HG02759 (cell line): ENCODE data around the gene CREBBP.
"Not testable (repeated sequence)": the region's sequence is repeated elsewhere in the genome, so short reads cannot be mapped to it uniquely, and the experiment has no call there.

Source experiments
- ATAC-seq: cut with Tn5 transposase; IDR thresholded peaks from one replicate; pipeline ENCODE4 v1.9.1; 2021; ENCODE audit warnings: mild to moderate bottlenecking, moderate library complexity; ENCODE audit not compliant: unreplicated experiment

CREBBP gene

DNA sequence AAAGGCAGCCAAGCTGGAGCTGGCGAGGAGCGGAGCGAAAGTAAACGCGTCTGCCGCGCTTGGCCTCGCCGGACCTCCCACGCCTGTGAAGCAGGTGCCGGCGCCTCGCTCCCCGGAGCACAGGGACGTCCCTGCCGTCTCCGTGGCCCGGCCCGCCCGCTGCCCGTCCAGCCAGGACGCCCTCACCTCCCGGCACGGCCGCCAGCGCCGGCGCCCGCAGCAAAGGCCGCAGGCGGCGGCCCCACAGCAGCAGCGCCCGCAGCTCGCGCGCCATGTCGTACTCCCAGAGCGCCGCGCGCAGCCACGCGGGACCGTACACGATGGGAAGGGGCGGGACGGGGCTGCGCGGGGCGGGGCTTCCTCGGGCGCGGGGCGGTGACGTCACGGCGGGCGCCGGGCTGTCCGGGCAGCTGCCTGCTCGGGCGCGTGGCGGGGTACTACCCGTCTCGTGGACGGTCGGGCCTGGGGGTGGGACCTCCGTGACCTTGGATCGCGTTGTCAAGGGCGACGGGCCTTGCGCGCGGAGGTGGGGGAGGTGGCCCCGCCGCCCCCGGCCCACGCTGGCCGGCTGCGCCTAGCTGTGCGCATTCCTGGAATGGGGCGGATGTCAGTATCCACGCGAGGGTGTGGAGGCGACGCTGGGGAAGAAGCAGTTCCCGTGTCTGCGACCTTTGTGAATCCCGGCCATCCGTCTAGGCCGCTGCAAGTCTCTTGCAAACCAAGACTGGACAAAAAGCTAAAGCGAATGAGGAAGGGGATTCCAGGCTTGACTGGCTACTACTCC lies 163.1 kb downstream of the CREBBP start, which contains the start of gene TRAP1:
Gene TRAP1 (minus strand): TSS at position 290 of the 784 bp plus-strand sequence. CDS start 16 bp downstream, at position 274.
- peak; percentile 93 for ATAC-seq

DNA sequence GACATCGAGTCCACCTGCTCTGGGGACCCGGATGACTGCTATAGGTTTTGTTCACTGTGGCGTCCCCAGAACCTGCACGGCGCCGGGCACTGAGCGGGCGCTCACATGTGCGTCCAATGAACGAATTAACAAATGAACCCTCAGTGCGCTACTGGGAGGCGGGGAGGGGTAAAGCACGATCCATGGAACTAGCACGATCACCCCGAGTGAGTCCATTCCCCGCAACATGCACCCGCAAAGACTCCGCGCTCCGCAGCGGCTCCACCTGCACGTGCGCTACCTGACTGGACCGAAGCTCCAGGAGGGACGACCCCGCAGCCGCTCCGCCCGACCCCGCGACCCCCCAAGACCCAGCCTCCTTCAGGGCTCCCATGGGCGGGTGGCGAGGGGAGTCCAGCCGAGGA lies 163.7 kb downstream of the CREBBP start:
- peak; percentile 22 for ATAC-seq

DNA sequence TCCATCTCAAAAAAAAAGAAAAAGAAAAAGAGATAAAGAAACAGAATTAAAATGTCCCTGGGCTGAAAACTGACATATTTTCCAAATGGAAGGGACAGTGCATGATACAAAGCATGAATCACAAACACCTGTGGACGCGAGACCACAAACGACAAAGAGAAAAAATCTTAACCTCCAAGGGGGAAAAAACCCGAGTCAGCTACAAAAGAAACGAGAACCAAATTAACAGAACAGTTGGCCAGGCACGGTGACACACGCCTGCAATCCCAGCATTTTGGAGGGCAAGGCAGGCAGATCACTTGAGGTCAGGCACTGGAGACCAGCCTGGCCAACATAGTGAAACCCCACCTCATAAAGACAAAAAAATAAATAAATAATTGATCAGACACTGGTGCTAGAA lies 165.1 kb downstream of the CREBBP start:
- ATAC-seq = no peak

DNA sequence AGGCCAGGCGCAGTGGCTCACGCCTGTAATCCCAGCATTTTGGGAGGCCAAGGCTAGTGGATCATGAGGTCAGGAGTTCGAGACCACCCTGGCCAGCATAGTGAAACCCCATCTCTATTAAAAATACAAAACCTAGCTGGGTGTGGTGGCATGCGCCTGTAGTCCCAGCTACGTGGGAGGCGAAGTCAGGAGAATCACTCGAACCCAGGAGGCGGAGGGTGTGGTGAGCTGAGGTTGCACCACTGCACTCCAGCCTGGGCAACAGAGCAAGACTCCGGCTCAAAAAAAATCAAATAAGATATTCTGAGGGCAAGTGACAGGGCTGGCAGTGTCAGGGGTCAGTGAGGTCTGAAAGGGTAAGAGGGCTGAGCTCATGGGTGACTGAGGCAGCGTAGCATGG lies 166.1 kb downstream of the CREBBP start:
- ATAC-seq = not testable (repeated sequence)

DNA sequence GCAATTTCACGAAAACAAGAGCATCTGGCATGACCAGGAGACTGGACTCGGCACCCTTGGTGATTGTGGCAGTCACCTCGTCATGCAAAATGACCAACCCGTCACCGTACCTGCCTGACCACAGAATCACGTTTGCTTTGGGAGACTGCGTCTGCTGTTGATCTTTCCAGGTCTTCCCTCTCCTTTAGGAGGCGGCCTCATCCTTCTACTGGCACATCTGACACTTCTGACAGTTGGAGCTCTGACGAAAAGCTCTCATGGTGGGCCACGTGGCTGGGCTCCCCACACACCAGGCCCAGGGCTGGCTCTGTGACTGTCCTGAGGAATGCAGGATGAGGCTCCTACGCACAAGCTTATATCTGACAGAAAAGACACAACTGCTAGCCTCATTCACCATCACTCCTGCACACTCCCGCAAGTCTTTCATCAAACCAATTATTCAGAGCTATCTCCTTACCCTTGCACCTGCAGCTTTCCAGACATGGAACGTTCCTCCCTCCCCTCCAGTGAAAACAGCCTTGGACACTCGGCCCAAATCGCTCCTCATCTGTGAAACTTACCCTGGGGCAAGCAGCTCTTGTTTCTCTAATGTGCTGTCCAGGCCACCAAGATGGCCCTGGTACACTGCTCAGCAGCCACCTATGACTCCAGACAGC lies 166.8 kb downstream of the CREBBP start:
- ATAC-seq = no peak

DNA sequence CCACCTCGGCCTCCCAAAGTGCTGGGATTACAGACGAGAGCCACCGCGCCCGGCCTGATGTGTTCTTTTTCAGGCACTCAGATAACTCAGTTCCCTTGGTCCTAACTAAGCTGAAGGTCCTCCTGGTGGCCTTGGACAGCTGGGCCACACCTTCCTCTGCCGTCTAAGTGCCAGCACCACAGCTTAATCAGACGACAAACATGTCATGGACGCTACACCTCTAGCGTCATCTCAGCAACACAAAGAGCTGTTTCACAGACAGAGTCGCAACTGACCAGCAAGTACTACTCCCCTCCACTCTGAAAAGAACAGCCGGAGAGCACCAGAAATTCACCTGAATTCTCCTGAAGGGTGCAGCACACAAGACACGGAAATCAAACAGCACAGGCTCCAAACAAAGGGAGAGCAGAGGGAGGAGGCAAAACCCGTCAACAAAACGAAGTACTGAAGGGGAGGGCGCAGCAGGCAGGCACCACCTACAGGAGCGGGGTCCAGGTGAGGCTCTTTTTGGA lies 167.6 kb downstream of the CREBBP start:
- no peak for ATAC-seq

DNA sequence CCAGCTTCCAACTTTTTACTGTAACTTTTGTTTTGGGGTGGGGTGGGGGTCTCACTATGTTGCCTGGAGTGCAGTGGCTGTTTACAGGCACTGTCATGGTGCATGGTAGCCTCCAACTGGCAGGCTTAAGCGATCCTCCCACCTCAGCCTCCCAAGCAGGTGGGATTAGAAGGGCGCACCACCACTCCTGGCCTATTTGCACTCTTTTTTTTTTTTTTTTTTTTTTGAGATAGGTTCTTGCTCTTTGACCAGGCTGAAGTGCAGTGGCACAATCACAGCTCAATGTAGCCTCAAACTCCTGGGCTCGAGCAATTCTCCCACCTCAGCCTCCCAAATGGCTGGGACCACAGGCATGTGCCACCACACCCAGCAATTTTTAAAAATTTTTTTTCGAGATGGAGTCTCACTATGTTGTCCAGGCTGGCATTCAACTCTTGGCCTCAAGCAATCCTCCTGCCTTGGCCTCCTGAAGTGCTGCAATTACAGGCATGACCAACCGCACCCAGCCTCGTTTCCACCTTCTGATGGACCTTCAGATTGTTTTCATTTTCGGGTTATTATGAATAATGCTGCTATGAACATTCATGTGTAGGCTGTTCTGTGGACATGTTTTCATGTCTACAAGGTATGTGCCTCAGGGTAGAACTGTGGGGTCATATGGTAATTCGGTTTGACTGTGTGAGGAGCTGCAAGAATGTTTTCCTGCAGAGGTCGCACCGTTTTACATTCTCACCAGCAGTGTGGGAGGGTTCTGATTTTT lies 174.1 kb downstream of the CREBBP start:
- ATAC-seq = no peak

DNA sequence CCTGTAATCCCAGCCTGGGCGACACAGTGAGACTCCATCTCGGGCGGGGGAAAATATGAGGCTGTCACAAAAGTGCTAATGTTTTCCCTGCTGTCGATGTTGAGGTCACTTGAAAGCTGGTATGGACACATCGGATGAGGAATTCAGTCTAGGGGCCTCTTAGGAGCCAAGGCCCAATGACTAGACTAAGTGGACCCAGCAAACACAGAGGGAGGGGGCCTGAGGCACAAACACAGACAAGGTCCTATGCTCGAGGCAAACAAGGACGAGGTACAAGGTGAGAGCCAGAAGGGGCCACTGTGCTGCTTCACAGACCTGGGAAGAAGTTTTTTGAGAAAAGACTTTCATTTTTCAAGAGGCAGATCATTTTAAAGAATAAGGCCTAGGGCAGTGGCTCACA lies 178.4 kb downstream of the CREBBP start:
- no peak for ATAC-seq

DNA sequence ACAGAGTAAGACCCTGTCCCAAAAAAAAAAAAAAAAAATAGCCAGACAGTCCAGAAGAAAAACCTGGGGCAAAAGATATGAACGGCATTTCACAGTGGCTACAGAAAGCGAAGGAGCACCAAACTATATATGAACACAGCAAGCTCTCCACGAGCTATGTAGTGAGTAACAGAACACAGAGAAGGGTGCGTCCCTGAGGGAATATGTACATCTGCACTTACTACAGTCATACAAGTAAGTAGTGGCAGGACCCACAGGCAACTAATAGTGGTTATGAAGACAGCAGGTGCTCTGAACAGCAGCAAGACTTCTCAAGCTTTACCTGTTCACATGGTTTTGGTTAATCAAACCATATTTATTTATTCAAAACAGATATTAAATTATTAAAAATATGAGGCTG lies 179.0 kb downstream of the CREBBP start:
- no peak for ATAC-seq

DNA sequence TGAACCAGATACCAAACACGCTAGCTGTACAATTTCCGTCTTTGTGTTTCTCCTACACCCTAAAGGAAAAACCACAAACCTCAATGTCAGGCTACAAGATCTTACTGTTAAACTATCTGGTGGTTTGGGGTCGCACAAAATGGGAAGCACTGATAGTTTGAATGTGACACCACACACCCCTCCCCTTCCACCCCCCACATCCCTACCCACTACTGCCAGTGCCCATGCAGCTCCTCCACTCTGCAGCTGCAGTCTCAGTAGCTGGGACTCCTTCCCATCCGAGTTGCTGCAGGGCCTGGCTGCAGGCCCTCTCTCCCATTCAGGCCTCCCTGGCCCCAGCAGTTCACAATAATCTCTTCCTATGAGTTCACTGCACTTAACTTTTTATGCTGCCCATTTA lies 181.6 kb downstream of the CREBBP start:
- ATAC-seq = no peak

DNA sequence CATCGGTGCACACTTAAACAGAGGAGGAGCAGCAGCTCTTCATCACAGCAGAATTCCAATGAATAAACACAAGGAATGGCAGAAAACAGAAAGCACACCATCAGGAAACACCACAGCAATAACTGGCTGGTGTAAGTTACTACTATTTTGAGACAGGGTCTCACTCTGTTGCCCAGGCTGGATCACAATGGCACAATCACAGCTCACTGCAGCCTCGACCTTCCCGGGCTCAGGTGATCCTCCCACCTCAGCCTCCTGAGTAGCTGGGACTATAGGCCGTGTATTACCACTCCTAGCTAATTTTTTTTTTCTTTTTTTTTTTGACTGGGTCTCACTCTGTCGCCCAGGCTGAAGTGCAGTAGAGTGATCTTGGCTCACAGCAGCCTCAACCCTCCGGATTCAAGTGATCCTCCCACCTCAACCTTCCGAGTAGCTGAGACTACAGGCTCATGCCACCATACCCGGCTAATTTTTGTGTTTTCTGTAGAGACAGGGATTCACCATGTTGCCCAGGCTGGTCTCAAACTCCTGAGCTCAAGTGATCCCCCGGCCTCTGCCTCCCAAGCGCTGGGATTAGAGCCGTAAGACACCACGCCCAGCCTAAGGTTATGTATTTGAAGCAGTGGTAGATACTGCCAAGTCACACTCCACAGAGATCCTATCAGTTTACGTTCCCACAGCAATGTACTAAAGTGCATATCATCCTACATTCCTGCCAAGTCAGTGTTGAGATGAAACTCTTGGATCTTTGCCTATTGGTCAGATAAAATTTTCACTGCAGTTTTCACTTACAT lies 183.9 kb downstream of the CREBBP start:
- no peak for ATAC-seq

DNA sequence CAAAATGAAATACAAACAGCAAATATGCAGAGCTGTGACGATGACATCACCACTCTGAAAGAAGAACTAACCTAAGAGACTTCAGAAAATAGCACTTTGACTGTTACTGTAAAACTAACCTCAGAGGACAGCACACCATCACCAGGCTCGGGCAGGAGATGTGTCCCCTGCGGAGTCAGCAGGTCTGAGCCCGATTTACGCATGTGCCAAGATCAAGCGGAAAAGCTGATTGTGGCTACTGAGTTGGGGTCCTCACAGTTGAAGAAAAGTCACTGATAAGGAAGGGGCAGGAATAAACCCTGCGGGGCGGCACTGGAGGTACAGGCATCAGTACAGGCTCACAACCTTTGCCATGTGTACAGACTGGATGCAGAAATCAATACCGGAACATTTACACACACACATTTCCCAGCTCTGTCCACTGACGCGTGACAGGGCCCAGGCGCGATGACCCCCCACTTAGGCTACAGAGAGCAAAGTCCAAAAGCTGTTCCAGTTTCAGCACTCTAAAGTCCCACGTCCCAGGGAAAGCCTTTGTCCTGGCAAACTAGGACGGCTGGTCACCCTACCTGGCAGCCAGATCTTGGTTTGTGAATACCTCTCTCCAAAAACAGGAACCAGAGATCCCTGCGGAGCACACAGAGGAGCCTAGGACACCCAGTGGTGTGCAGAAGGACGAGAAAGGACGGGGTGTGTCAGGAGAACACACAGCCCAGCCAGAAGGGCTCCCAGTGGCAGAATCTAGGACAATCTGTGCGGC lies 184.7 kb downstream of the CREBBP start:
- no peak for ATAC-seq

DNA sequence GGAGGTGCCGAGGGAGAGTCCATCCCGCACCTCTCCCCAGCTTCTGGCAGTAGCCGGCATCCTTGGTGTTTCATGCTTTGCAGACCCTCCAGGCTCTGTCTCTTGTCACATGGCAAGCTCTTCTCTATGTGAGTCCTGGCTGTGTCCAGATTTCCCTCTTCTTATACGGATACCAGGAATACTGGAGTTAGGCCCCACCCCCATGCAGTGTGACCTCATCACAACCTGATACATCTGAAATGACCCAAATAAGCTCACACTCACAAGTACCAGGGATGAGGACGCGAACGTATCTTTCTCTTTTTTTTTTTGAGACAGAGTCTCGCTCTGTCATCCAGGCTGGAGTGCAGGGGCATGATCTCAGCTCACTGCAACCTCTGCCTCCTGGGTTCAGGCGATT lies 186.5 kb downstream of the CREBBP start:
- no peak for ATAC-seq

DNA sequence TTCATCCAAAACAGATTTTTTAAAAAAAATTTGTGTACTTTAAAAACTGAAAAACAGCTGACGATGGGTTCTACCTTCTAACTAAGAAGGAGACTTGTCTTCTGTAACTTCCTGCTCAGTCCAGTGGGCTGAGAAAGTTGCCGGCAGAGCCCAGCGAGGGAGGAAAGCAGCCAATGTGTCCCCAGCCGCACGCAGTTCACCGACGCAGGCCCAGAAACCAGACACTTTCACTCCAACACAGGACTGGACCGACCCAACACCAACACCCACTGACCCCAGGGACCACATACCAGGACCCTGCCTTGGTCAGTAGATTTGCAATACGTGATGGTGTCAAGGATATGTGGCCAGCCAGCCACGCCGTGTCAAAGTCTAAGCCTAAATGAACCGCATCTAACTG lies 188.8 kb downstream of the CREBBP start:
- ATAC-seq = no peak

DNA sequence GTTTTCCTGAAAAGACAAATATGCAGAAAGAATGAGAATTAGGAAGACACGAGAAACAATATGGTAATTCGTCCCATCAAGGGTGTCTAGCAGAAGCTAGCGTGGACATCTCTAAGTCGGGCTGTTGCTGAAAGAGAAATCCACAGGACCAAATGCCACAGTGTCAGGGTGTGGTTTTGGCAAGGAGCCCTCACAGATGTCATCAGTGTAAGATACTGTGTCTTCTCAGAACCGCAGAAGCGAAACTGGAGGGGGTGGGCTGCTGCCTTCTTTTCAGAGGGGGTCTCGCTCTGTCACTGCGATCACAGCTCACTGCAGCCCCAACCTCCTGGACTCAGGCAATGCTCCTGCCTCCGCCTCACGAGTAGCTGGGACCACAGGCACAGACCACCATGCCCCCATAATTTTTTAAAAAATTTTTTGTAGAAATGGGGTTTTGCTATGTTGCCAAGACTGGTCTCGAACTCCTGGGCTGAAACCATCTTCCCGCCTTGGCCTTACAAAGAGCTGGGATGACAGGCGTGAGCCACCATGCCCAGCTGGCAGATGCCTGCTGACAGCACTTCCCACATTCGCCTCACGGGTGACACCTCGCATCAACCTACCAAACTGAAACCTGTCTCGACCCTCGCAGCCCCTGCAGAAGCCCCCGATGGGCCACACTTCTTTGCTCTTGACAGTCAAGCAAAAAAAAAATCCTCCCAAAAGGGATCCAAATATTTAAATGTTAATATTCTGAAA lies 189.4 kb downstream of the CREBBP start:
- no peak for ATAC-seq

DNA sequence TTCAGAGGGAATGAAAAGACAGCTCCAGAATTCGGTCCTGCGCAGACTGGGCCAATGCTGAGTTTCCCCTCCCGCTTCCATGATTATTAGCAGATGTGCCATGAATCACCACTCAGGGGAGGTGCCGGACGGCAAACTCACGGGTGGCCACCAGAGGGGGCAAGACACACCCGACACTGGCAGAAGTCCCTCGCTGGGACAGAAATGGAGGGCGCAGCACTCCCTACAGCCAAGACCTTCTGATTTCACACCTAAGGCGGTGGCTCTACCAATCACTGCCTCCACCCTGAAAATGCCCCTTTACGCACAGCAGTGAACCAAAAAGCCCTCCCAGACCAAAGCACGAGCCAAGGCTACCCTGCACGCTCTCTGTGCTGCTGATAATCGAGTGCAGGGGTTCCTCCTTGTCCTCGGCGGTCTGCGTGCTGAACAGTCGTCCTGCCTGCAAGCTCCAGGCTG lies 190.0 kb downstream of the CREBBP start:
- ATAC-seq = no peak

DNA sequence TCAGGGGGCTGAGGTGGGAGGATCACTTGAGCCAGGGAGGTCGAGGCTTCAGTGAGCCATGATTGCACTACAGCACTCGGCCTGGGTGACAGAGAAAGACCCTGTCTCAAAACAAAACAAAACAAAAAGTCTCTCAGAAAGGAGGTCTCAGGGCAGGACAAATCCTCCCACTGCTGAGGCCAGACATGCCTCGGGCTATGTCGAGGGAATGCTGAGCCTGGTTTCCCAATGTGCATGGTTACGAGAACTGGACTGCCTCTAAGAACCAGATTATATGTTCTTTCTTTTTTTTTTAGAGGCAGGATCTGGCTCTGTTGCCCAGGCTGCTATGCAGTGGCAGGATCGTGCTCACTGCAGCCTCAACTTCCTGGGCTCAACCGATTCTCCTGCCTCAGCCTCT lies 190.8 kb downstream of the CREBBP start:
- no peak for ATAC-seq

DNA sequence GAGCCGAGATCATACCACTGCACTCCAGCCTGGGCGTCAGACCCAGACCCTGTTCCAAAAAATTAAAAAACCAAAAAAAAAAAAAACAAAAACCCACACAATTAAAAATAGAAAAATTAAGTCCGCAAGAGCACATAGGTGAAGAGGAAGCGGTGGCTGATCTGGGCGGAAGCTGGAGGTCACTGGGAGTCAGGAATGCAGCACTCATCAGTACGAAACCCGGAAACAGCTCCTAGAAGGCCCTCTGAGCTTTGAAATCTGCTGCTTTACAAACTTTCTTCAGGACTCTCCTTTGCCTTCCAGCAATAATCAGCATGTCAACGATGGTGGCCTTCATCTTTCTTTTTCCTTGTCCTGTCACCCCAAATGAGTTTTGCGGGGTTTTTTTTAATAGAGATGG lies 192.7 kb downstream of the CREBBP start:
- ATAC-seq = no peak

DNA sequence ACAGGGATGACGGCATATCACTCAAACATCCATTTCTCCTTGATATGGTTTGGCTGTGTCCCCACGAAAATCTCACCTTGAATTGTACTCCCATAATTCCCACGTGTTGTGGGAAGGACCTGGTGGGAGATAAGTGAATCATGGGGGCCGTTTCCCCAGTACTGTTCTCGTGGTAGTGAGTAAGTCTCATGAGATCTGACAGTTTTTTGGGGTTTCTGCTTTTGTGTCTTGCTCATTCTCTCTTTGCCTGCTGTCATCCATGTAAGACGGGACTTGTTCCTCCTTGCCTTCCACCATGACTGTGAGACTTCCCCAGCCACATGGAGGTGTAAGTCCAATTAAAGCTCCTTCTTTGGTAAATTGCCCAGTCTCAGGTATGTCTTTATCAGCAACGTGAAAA lies 193.5 kb downstream of the CREBBP start:
- no peak for ATAC-seq
